Liver (tissue), 3 donors: ENCODE data around the gene UBAP2.

ENCODE experiments used
- RAD21 ChIP-seq, 2 donors: IDR thresholded peaks; 2 replicates each; pipeline ENCODE4 v1.6.1; 2016; ENCODE audit warnings: antibody characterized with exemption in 2 of 2, mild to moderate bottlenecking in 2 of 2
- TF ChIP-seq, protein P1 (sequence below): fragments of 150-350 bp; IDR thresholded peaks from 2 replicates; pipeline ENCODE4 v1.5.1; 2017; ENCODE audit warnings: improper control_type of control experiment, low read depth, low read length; ENCODE audit not compliant: missing input control
- TF ChIP-seq, protein P2 (sequence below): IDR thresholded peaks from 2 replicates; pipeline ENCODE4 v1.6.1; 2016; ENCODE audit warnings: antibody characterized with exemption
- TF ChIP-seq, protein P3 (sequence below): IDR thresholded peaks from 2 replicates; pipeline ENCODE4 v1.6.1; 2016; ENCODE audit warnings: antibody characterized with exemption
- donor health status: healthy.
- donor health status: healthy.

DNA sequence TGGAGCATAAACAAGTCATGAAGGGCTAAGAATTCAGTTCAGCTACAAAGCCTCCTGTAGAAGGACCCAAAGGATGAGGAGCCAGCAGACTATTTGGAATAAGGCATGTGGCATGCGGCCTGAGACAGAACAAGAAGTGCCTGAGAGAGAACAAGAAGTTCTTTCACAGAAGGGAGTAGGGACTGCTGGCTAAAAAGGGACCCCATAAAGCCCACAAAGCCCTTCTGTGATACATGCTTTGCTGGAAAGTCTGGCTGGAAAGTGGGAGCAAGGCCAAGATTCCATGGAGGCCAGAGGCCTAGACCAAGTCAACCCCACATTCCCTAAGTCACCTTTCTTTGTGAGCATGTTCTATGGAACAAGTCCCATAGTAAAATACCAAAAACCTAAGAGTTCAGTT is 35.9 kb upstream of the UBAP2 start:
- TF ChIP-seq, protein P1, sequence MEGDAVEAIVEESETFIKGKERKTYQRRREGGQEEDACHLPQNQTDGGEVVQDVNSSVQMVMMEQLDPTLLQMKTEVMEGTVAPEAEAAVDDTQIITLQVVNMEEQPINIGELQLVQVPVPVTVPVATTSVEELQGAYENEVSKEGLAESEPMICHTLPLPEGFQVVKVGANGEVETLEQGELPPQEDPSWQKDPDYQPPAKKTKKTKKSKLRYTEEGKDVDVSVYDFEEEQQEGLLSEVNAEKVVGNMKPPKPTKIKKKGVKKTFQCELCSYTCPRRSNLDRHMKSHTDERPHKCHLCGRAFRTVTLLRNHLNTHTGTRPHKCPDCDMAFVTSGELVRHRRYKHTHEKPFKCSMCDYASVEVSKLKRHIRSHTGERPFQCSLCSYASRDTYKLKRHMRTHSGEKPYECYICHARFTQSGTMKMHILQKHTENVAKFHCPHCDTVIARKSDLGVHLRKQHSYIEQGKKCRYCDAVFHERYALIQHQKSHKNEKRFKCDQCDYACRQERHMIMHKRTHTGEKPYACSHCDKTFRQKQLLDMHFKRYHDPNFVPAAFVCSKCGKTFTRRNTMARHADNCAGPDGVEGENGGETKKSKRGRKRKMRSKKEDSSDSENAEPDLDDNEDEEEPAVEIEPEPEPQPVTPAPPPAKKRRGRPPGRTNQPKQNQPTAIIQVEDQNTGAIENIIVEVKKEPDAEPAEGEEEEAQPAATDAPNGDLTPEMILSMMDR, result no peak
- no peak for TF ChIP-seq RAD21 (IDR thresholded peaks at IDR 0.05)
- TF ChIP-seq, protein P2, sequence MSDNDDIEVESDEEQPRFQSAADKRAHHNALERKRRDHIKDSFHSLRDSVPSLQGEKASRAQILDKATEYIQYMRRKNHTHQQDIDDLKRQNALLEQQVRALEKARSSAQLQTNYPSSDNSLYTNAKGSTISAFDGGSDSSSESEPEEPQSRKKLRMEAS, result no peak
- TF ChIP-seq, protein P3, sequence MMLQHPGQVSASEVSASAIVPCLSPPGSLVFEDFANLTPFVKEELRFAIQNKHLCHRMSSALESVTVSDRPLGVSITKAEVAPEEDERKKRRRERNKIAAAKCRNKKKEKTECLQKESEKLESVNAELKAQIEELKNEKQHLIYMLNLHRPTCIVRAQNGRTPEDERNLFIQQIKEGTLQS, result no peak
